ENCODE measurements around the gene CD2.

DNA sequence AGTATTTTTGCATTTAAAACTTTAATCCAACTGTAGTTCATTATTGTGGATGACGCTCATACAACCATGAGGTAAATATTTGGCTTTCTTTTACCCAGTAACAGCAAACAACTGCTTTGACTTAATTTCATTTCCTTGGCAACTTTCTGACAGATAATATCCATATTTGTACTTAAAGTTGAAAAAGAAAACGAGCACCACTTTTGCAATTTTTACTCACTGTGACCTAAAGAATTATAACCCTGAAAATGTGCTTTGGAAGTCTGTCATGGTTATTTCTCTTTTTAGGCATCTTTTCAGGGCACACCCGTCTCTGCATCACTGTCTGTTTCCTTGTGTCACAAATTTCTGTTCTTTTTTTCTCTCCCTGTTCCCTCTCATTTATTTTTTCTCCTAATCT lies 918 bp upstream of the CD2 start:
- TF ChIP-seq TAF1 (IDR thresholded peaks at IDR 0.05; ENCODE audit: borderline replicate concordance, insufficient read depth, low read length), result no peak
- TF ChIP-seq POLR2AphosphoS5 (IDR thresholded peaks at IDR 0.05; ENCODE audit: low read depth, low read length), result no peak
